Stimulated activated CD8-positive, alpha-beta memory T cell treated with anti-CD3 and anti-CD28 coated beads, Interleukin-4, amount 100 ng/mL, for 1 hour (primary cell): ENCODE measurements around the gene HS2ST1.
"Not testable (repeated sequence)": the region's sequence is repeated elsewhere in the genome, so short reads cannot be mapped to it uniquely, and the experiment has no call there.

Source experiments
- DNase-seq, 2 donors: peaks; one replicate each; pipeline ENCODE4 v3.0.0-alpha.2; 2020; ENCODE audit warnings: low read depth in 2 of 2, low spot score in 1 of 2

The HS2ST1 gene

GRCh38 chr1:86924324-86924960, 10.0 kb downstream of the HS2ST1 start:
- DNase-seq = no peak

GRCh38 chr1:86925742-86926141, 11.3 kb downstream of the HS2ST1 start:
- DNase-seq = no peak

DNA sequence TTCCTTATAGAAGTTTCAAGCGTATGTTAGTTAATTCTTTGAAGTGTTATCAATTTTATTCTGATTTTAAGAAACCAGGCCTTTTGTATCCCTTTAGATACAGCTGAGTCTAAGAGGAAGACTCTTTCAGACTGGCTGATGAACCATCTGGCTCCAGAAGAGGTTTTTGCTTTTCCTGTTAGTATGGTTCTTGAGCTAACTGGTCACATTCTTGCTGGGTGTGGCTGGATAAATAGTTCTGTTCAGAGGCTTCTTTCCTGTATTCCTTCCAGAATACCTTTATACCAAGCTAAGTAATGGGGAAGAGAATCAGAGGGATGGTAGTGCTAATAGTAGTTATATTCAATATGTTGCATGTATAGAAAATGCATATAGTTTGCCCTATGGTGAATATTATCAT, 12.4 kb downstream of the HS2ST1 start:
- no peak for DNase-seq

DNA sequence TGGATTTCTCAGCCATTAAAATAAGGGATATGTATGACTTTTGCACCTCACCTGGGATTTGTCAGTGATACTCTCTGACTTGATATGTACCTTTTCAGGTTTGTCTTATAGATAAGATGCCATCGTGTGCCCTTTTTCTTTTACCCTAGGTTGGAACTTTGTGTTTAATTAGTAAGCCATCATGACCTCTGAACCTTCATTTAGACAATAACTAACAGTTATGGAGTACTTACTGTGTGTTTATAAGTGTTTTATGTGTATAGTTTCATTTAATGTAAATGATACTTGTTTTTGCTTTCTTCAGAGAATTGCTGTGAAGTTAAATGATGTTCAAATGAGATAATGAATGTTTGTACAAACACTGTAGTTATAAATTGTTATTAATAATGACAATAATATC, 14.4 kb downstream of the HS2ST1 start:
- no peak for DNase-seq

- no peak for DNase-seq
Observed at GRCh38 chr1:86933051-86933450, 18.6 kb downstream of the HS2ST1 start.

DNA sequence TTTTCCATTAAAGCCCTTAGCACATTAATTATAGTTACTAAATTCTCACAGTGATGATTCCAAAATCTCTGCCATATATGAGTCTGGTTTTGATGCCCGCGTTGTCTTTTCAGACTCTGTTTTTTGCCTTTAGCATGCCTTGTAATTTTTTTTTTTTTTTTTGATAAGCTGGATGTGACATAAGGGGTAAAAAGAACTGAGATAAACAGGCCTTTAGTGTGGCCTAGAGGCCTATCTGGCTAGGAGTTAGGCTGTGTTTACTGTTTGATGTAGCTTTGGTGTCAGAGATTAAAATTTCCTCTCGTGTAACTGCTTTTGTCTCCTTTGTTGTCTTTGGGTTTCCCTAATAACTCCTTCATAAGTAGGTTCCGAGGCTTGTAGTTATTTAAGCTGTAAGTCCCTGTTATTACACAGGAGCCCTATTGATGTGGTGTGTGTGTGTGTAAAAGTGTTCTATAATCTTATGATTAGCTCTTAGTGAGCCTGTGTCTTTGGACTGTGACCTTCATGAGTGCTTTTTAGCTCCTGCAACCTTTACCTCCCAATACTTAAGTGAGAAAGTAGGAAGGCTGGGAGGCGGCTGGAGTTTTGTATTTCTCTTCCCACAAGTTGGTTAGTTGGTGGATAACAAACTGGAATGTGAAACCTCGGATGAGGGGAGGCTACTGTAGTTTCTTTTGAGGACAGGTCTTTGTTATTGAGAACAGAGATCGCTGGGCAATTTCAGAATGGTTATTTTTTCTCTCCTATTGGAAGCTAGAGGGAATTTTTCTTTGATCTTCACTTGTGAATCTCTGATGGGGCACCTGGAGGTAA, 19.3 kb downstream of the HS2ST1 start:
- no peak for DNase-seq

- DNase-seq = no peak
Observed at GRCh38 chr1:86938450-86938849, 24.0 kb downstream of the HS2ST1 start.

DNA sequence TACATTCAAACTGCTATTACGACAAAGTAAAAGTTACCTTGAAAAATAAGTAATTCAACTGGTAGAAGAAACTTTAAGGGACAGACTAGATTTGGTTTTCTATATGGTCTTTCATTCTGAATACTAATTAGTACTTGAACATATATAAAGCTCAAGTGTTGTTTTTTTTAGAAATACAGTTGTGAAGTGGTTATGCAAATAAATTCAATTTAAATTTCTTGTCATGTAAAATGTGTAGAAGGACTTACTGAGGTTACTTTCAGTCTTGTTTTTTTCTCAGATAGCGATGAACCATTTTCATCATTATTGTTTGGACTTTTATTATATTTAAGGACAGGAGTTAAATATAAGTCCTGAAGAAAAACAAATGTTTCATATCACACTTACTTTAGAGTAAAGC, 24.4 kb downstream of the HS2ST1 start:
- DNase-seq = no peak

GRCh38 chr1:86939406-86939805, 25.0 kb downstream of the HS2ST1 start:
- DNase-seq = no peak

GRCh38 chr1:86940599-86940998, 26.2 kb downstream of the HS2ST1 start:
- DNase-seq = no peak

DNA sequence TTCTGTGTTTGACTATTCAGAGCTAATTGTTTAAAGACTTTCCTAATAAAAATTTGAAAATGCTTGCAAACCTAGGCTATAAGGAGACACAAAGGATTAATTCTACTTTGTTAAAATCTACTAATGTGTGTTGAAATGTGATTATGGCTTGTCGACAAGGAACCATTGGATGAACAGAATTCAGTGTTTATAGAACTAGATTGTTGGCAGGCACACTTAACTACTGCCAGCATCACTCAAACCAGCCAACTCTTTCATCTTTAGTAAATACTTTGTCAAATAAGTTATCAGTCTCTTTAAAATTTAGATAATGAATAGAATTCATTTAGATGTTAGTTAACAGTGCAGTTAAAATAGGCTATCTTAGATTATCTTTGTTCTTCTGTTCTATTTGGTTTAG, 27.6 kb downstream of the HS2ST1 start:
- DNase-seq = no peak

DNA sequence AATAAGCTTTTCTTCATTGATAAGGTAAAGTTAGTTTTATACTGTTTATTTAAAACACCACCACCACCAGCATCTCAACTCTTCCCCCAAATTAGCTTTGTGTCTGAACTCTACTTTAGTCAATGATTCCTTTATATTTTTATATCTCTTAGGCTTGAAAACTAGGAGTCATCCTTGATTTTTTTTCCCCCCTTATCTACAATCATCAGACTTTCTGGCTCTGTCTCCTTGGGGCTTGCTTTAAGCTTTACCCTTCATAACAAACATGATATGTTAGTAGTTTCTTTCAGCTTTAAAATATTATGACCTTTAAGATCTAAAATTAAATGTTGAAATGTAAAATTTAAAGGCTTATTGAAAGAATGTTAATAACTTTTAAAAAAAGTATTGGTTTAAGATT, 28.3 kb downstream of the HS2ST1 start:
- DNase-seq = no peak

DNA sequence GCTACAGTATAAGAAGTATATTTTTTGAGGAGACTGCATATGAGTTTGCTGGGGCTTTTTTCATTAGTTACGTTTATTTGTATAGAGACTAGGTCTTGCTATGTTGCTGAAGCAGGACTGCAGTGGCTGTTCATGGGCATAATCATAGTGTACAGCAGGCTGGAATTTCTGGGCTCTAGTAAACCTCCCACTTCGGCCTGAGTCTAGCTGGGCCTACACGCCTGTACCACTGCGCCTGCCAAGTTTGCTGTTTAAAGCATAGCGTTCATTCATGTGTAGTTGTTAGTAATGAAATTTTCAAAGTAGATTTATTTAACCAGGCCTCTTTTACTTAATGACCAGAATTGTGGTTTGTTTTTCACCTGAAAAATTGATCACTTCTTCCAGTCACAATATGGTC, 33.8 kb downstream of the HS2ST1 start:
- DNase-seq = no peak

GRCh38 chr1:86950712-86951419, 36.4 kb downstream of the HS2ST1 start:
- DNase-seq = no peak

- no peak for DNase-seq
Observed at GRCh38 chr1:86951430-86951829, 37.0 kb downstream of the HS2ST1 start.

DNA sequence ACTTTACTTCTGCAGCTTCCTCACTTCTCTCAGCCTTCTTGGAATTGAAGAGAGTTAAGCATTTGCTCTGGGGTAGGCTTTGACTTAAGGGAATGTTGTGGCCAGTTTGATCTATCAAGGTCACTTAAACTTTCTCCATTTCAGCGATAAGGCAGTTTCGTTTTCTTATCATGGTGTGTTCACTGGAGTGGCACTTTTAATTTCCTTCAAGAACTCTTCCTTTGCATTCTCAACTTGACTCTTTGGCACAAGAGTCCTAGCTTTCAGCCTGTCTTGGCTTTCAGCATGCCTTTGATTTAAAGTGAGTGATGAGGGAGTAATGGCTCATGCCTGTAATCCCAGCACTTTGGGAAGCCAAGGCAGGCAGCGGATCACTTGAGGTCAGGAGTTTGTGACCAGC, 38.7 kb downstream of the HS2ST1 start:
- DNase-seq = no peak

- DNase-seq = no peak
Observed at GRCh38 chr1:86955678-86956077, 41.2 kb downstream of the HS2ST1 start.

- DNase-seq = no peak
Observed at GRCh38 chr1:86956221-86956620, 41.8 kb downstream of the HS2ST1 start.

- no peak for DNase-seq
Observed at GRCh38 chr1:86957221-86957620, 42.8 kb downstream of the HS2ST1 start.

GRCh38 chr1:86960548-86960947, 46.1 kb downstream of the HS2ST1 start:
- no peak for DNase-seq

GRCh38 chr1:86963841-86964240, 49.4 kb downstream of the HS2ST1 start:
- DNase-seq = not testable (repeated sequence)
